Spleen (tissue), 7 donors: ENCODE results near the gene AMOTL1.

ENCODE experiments used
- CTCF ChIP-seq, 11 experiments: fragments of 200-600 bp in 7 of 11; fragments of 450-650 bp in 4 of 11; sonication (generic) in 4 of 11; IDR thresholded peaks in 8 of 11; conservative IDR thresholded peaks in 3 of 11; 1 replicate in 7 of 11; 2 replicates in 4 of 11; pipeline versions ENCODE4 v1.4.0 to v1.8.0; 2016 to 2021; ENCODE audit warnings: antibody characterized with exemption in 11 of 11, inconsistent platforms in 4 of 11, mild to moderate bottlenecking in 1 of 11
- POLR2A ChIP-seq, 3 donors: fragments of 450-650 bp; IDR thresholded peaks; one replicate each; pipeline ENCODE4 v1.5.1; 2017; ENCODE audit warnings: antibody characterized with exemption in 3 of 3, mild to moderate bottlenecking in 1 of 3
- POLR2AphosphoS5 ChIP-seq, 3 donors: sonication (generic); formaldehyde crosslinking; IDR thresholded peaks; one replicate each; pipeline ENCODE4 v1.5.1; 2017; ENCODE audit warnings: antibody characterized with exemption in 3 of 3
- donor health status: DM: no; HTN: no; CAD: no; lungs with moderate emphysema.
- donor health status: DM: no; HTN: no; CAD: no.
- donor health status: DM: no; HTN: no; CAD: no.

DNA sequence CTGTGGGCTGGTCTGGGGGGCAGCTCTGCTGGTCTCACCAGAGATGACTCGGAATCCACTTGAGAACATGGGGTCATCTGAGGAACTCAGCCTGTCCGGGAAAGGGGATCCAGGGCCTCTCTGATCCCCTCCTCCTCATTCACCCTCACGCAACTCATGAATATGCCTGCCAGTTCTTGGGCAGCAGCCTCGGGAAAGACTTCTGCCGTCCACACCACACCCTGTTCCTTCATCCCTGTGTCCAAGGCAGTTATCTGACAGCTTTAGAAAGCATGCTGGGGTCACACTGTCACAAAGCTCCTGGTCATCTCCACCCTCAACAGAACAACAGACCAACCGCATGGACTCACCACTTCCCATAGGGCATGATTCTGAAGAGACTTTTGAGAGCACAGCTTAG, 88.3 kb downstream of the AMOTL1 start:
- TF ChIP-seq CTCF (IDR thresholded peaks at IDR 0.05 in 8 of 11, conservative IDR thresholded peaks at IDR 0.05 in 3 of 11) (no peak), POLR2AphosphoS5 (IDR thresholded peaks at IDR 0.05) (no peak), POLR2A (IDR thresholded peaks at IDR 0.05) (no peak)
